GM12801 (cell line): Measurements from ENCODE around the gene ZDHHC11B.

Experiments
- TF ChIP-seq, protein P1 (sequence below): IDR thresholded peaks from one replicate; pipeline ENCODE4 v1.5.1; 2011; ENCODE audit warnings: control low read depth; ENCODE audit not compliant: insufficient read length; ENCODE audit errors: extremely low read depth

The ZDHHC11B gene

DNA sequence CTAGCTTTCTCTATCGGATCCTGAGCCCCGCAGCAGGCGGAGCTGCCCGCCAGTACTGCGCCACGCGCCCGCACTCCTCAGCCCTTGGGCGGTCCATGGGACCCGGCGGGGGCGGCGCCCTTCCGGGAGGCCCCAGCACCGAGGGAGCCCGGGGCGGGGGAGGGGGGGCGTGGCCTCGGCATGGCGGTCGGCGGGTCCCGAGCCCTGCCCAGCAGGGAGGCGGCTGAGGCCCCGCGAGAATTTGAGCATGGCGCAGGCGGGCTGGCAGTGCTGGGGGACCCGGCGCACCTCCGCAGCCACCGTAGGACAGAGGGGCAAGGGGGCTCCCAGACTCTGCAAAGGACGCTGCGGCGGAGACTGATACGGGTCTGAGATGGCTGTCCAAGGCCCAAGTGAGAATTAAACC is 6.8 kb downstream of the ZDHHC11B start:
- TF ChIP-seq, protein P1, sequence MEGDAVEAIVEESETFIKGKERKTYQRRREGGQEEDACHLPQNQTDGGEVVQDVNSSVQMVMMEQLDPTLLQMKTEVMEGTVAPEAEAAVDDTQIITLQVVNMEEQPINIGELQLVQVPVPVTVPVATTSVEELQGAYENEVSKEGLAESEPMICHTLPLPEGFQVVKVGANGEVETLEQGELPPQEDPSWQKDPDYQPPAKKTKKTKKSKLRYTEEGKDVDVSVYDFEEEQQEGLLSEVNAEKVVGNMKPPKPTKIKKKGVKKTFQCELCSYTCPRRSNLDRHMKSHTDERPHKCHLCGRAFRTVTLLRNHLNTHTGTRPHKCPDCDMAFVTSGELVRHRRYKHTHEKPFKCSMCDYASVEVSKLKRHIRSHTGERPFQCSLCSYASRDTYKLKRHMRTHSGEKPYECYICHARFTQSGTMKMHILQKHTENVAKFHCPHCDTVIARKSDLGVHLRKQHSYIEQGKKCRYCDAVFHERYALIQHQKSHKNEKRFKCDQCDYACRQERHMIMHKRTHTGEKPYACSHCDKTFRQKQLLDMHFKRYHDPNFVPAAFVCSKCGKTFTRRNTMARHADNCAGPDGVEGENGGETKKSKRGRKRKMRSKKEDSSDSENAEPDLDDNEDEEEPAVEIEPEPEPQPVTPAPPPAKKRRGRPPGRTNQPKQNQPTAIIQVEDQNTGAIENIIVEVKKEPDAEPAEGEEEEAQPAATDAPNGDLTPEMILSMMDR, result no peak

DNA sequence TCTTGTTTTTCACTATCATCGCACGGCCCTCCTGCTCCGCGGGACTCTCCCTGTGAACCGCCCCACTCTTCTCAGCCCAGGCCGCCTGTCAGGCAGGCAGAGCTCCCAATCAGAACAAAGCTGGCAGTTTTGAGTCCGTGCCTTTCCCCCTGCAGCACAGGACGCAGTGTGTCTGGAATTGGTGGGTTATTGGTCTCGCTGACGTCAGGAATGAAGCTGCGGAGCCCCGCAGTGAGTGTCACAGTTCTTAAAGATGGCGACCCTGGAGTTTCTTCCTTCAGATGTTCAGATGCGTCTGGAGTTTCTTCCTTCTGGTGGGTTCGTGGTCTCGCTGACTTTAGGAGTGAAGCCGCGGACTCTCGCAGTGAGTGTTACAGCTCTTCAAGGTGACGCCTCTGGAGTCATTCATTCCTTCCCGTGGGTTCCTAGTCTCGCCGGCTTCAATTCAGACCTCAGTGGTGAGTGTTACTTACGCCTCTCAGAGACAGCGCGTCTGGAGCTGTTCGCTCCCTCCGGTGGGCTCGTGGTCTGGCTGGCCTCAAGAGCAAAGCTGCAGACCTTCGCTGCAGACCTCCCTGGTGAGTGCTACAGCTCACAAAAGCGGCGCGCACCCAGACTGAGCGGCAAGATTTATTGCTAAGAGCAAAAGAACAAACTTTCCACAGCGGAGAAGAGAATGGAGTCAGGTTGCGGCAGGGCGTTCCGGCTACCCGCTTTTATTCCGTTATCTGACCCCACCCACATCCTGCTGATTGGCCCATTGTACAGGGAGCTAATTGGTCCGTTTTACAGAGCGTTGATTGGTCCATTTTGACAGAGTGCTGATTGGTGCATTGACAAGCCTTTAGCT is 7.4 kb downstream of the ZDHHC11B start:
- TF ChIP-seq, protein P1, result no peak

GRCh38 chr5:775961-776861 is 8.3 kb downstream of the ZDHHC11B start:
- TF ChIP-seq, protein P1, result no peak

GRCh38 chr5:773517-774264 is 10.8 kb downstream of the ZDHHC11B start:
- TF ChIP-seq, protein P1, result no peak

DNA sequence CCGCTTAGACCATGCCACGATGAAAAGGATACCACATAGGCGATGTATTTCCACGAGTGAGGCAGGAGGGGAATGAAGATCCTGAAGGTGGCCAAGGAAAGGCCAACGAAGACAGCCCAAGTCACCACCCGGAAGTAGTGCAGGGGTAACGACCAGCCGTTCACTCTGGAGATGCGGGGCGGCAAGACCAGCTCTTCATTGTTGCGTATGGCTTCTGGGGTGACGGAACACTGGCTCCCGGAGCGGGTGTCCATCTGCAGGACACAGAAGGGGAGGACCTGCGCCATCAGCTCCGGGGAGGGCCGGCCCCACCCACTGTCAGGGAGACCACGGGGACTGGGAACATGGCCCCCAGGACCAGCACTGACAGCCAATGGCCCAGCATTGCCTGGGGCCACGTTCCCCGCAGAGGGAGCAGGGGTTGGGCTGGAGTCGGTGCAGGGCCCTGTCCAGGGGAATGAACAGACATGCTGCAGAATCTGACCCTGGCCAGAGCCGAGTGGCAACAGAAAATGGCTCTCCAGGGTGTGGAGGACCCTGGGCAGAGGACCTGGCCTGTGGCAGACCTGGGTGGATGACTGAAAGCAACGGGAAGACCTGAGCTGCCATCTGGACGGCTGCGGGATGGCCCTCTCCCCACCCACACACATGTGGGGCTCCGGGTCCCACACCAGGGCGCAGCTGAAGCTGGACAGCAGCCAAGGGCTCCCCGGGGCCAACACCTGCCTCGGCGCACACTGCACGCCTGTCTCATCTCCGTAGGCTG is 17.7 kb downstream of the ZDHHC11B start:
- TF ChIP-seq, protein P1, result no peak

GRCh38 chr5:765948-766631 is 18.4 kb downstream of the ZDHHC11B start:
- TF ChIP-seq, protein P1, result no peak
